Left renal cortex interstitium (tissue), 4 donors: ENCODE results near the gene PDCD1. TPM values are rescaled to one million over a fixed set of nuclear protein-coding genes. Genes with fewer than 3 reads are reported as not detected.
"Not testable (repeated sequence)": the region's sequence is repeated elsewhere in the genome, so short reads cannot be mapped to it uniquely, and the experiment has no call there.

ENCODE experiments used
- DNase-seq, 4 donors: peaks; one replicate each; pipeline ENCODE4 v3.0.0-alpha.2; 2013; ENCODE audit warnings: low read depth in 4 of 4, low spot score in 2 of 4, missing footprints in 1 of 4
- polyA plus RNA-seq, 4 donors: library from polyadenylated mRNA; unstranded; fragments of 120-200 nt; gene quantifications; one replicate each; pipeline ENCODE4 v1.2.1, GENCODE V29; 2013; ENCODE audit not compliant: insufficient read length in 4 of 4

Gene PDCD1
- polyA plus RNA-seq, 4 donors, result 0.21 to 0.33 (median 0.29) TPM

DNA sequence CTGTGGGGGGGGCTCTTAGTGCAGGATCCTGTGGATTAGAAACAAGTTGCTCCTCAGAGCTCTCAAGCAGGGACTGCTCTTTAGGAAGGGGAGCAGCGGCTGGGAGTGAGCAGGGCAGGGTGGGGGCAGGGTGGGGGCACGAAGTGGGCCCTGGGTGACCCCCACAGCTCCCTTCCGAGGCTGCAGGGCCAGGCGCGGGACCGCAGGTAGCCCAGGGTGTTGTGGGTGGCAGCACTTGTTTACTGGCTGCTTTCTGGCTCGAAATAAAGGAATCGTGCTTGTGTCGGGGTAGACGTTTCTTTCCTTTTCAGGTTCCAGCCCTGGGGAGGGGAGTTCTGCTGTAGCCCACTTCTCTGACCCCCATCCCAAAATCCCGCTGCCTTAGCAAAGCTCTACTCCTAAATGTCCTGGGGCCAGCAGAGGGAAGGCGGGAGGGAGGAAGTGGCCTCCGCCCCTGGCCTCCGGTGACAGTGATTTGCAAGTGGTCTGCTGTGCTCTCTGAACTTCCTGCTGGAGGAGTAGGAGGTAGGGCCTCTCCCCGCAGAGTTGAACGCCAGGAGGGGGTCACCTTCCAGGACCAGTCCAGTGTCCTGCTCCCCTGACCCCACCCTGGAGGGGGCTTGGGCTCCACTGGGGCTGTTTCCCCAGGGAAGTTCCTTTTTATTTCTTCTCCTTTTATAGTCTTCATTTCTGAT is 41.4 kb downstream of the PDCD1 start:
- DNase-seq, result no peak

DNA sequence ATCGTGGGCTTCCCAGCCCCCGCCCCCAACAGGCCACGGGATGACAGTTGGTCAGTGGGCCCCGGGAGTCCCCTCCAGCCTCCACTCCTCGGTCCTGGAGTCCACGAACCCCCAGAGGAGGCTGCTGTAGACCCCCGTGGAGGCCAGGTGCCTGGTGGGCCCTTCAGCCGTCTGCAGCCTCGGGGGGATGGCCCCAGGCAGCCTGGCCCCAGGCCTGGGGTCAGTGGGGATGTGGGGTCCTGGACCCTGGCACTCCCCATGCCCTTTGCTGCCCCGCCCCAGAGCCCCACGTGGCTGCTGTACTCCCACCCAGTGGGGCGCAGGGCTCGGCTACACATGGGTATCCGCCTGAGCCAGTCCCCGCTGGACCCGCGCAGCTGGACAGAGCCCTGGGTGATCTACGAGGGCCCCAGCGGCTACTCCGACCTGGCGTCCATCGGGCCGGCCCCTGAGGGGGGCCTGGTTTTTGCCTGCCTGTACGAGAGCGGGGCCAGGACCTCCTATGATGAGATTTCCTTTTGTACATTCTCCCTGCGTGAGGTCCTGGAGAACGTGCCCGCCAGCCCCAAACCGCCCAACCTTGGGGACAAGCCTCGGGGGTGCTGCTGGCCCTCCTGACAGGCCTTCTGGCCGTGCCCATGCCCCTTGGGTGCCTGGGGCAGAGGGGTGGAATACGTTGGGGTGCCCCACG is 42.1 kb downstream of the PDCD1 start:
- DNase-seq, result no peak

- DNase-seq, result no peak
Measured at GRCh38 chr2:241815477-241816430, 42.9 kb downstream of the PDCD1 start.

DNA sequence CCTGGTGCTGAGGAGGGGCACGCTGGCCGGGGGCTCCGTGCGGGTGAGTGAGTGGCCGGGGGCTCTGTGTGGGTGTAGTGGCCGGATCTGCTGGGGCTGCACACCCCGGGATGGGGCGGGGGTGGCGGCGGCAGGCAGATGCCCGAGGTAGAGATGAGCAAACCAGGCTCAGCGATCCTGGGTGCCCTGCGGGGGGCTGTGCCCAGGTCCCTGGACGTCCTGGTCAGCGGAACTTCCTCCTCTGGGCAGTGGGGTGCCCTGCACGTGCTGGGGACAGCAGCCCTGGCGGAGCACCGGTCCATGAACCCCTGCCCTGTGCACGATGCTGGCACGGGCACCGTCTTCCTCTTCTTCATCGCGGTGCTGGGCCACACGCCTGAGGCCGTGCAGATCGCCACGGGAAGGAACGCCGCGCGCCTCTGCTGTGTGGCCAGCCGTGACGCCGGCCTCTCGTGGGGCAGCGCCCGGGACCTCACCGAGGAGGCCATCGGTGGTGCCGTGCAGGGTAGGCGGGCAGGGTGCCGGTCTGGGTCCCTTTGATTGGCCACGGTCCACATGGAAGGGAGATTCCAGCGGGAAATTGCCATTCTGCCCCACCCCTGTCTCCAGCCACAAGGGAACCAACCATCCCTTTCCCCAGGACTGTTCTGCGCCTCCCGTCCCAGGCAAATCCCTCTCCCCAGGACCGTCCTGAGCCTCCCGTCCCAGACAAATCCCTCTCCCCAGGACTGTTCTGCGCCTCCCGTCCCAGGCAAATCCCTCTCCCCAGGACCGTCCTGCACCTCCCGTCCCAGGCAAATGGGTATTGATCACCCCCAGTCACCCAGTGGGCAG is 43.8 kb downstream of the PDCD1 start:
- DNase-seq, result no peak

- DNase-seq, result no peak
Measured at GRCh38 chr2:241814393-241814642, 44.4 kb downstream of the PDCD1 start.

- no peak for DNase-seq
Measured at GRCh38 chr2:241813644-241814392, 44.9 kb downstream of the PDCD1 start.

GRCh38 chr2:241812730-241813643 is 45.7 kb downstream of the PDCD1 start:
- DNase-seq, result no peak

DNA sequence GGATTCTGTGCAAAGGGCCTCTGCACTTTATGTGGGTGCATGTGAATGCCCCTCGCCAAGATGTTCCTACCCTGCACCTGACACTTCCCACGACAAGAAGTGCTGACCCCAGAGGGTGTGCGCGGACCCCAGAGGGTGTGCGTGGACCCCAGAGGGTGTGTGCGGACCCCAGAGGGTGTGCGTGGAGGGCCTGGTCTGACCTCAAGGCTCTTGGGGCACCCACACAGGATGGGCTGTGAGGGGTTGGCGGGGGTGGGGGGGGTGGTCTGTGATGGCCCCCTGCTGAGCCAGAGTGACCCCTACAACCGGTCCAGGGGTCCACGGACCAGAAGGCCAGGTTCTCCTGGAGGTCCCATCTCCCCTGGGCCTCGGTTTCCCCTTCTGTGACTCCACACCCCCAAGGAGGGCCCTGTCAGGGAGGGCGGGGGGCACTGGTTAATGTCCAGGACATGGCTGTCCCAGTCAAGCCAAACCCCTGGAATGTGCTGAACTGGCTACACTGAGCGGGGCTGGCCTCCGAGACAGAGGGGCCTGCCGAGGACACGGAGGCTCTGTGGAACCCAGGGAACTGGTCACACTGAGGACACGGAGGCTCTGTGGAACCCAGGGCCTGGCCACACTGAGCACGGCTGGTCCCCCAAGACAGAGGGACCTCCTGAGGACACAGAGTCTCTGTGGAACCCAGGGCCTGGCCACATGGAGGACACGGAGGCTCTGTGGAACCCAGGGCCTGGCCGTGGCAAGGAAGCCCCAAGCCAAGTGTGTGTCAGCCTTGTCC is 46.6 kb downstream of the PDCD1 start:
- no peak for DNase-seq

DNA sequence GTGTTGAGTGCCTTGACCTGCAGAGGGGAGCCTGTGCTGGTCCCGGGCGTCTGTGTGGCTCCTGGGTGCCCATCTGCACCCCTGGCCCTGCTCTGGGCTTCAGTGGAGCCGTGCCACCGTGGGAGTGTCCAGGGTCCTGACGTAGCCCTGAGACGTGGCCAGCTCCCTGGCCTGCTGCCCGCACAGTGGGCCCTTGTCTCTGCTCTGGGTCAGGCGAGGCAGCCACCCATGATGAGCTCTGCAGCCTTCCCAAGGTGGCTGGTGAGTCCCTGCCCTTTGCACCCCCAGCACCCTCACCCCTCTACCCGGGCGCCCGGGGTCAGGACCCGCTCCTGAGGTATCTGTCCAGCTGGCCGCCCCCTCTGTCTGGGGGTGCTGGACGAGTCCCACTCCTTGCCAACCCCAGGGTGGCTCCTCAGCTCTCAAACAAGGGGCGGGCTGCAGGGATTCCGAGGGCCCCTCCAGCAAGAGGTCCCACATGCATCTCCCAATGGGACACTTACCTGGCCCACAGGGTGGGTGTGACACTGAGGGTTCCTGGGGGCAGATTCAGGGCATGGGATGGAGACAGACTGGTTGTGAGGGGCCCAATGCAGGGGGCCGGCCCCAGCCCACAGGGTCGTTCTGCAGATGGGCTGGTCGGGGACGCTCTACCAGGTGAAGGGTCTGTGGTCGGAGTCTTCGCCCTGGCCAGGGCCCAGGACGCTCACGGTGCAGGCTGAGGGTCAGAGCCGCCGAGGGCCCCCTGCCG is 47.3 kb downstream of the PDCD1 start:
- DNase-seq, result no peak

DNA sequence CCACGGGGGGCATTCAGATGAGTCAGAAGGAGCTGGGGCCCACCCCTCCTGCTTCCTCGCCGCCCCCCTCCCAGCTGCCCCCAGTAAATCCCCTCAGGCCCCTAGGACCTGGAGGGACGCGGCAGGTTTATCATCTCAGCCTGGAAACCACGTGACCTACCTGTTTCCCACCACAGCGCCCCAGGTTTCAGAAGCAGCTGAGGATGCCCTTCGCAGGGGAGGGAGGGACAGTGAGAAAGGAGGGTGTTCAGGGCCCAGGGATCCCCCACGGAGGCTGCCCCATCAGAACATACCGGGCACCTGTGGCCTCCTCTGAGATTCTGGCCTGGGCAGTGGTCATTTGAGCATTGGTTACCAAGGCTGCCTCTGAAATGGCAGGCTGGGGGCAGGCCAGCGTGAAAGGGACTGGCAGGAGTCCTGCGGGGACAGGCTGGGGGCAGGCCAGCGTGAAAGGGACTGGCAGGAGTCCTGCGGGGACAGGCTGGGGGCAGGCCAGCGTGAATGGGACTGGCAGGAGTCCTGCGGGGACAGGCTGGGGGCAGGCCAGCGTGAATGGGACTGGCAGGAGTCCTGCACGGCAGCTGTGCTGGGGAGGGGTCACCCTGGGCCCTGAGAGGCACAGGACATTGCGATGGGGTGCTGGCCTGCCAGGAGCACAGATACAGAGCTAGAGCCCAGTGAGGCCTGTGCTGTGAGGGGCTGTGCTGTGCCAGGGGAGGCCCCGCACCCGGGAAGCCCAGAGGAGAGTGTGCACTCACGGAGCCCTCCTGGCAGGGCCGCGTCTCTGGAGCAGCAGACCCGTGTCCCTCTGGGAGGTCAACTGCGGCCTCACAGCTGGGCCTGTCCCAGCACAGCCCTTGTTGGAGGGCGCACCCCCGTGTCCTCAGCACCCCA is 48.1 kb downstream of the PDCD1 start:
- no peak for DNase-seq

- no peak for DNase-seq
Measured at GRCh38 chr2:241809383-241810306, 49.0 kb downstream of the PDCD1 start.

DNA sequence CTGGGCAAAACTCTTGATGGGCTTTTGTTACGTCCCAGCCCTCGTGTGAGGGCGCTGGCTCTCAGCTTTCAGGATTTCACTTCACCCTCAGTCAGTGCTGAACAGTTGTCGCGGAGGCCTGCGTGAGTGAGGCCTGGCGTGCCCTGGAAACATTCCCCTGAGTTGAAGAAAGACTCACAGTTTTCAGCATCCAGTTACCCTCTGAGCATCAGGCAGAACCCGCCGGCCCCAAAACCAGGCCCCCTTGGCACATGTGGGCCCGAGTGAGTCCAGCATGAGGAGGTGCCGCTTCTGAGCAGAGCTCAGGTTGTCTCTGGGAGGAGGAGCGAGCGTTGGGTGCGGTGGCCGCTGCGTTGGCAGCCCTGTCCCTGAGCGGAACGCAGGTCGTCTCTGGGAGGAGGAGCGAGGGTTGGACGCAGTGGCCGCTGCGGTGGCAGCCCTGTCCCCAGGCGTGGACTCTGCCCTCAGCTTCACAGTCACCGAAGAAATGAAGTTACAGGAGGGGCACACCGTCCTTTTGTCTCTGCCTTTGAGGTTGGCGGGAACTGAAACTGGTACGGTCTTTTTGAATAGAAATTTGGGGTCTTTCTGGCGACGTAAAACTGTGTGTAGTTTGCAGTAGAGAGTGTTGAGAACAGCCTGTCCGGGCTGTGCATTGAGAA is 49.8 kb downstream of the PDCD1 start, which contains the start of gene NEU4:
Gene NEU4, plus strand, starts transcription at position 473 of the 662 bp plus-strand sequence. CDS start 5,292 bp downstream, outside the sequence.
- DNase-seq, result no peak

- no peak for DNase-seq
Measured at GRCh38 chr2:241808051-241808720, 50.5 kb downstream of the PDCD1 start.

DNA sequence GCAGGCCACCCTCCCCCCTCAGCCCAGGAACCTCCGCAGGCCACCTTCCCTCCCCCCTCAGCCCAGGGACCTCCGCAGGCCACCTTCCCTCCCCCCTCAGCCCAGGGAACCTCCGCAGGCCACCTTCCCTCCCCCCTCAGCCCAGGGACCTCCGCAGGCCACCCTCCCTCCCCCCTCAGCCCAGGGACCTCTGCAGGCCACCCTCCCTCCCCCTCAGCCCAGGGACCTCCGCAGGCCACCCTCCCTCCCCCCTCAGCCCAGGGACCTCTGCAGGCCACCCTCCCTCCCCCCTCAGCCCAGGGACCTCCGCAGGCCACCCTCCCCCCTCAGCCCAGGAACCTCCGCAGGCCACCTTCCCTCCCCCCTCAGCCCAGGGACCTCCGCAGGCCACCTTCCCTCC is 52.5 kb downstream of the PDCD1 start:
- not testable (repeated sequence) for DNase-seq
